Common myeloid progenitor, CD34-positive (primary cell): ENCODE measurements around the gene RTCB.

Source experiments
- CTCF ChIA-PET: fragments of 350-600 bp; sonication (Branson Sonifier 250); formaldehyde crosslinking; loops from one replicate; lab custom pipeline; 2021; ENCODE audit warnings: antibody characterized with exemption; lab: Charles Lee
- POLR2A ChIA-PET: fragments of 350-600 bp; sonication (Branson Sonifier 250); formaldehyde crosslinking; loops from one replicate; lab custom pipeline; 2021; ENCODE audit warnings: antibody characterized with exemption; lab: Charles Lee
- DNase-seq, 3 donors: peaks; one replicate each; pipeline versions ENCODE4 v3.0.0 to v3.0.0-alpha.2; 2013
- H3K27ac ChIP-seq, 2 experiments: 1 replicate in 1 of 2; 2 replicates in 1 of 2; pipeline ENCODE4 v1.7.0; 2013; ENCODE audit warnings: inconsistent platforms in 2 of 2, low read length in 2 of 2, mild to moderate bottlenecking in 2 of 2, low read depth in 1 of 2, moderate library complexity in 1 of 2; ENCODE audit not compliant: severe bottlenecking in 2 of 2, insufficient read depth in 1 of 2, poor library complexity in 1 of 2
- H3K27me3 ChIP-seq, 5 experiments: replicated peaks in 2 of 5; 1 replicate in 3 of 5; 2 replicates in 2 of 5; pipeline versions ENCODE4 v1.6.1 to v1.7.0; 2013; ENCODE audit warnings: low read length in 4 of 5, mild to moderate bottlenecking in 2 of 5, moderate library complexity in 2 of 5, inconsistent platforms in 1 of 5; ENCODE audit not compliant: insufficient read depth in 5 of 5, control insufficient read depth in 4 of 5
- H3K36me3 ChIP-seq, 4 experiments: 1 replicate in 2 of 4; 2 replicates in 2 of 4; pipeline versions ENCODE4 v1.6.1 to v1.7.0; 2013; ENCODE audit warnings: low read length in 3 of 4, control low read depth in 1 of 4, mild to moderate bottlenecking in 1 of 4; ENCODE audit not compliant: control insufficient read depth in 4 of 4, insufficient read depth in 4 of 4
- H3K4me1 ChIP-seq, 4 experiments: 1 replicate in 3 of 4; 2 replicates in 1 of 4; pipeline versions ENCODE4 v1.6.1 to v1.7.1; 2013; ENCODE audit warnings: low read length in 3 of 4, mild to moderate bottlenecking in 3 of 4, control low read depth in 1 of 4, inconsistent platforms in 1 of 4, moderate library complexity in 1 of 4; ENCODE audit not compliant: control insufficient read depth in 4 of 4, insufficient read depth in 4 of 4; ENCODE audit errors: control extremely low read depth in 1 of 4
- H3K4me3 ChIP-seq, 7 experiments: 1 replicate in 4 of 7; 2 replicates in 3 of 7; pipeline versions ENCODE4 v1.5.1 to v1.7.0; 2013; ENCODE audit warnings: mild to moderate bottlenecking in 7 of 7, low read length in 6 of 7, moderate library complexity in 6 of 7, inconsistent platforms in 2 of 7, low read depth in 2 of 7, control low read depth in 1 of 7; ENCODE audit not compliant: insufficient read depth in 4 of 7, control insufficient read depth in 1 of 7; ENCODE audit errors: extremely low read depth in 1 of 7
- H3K9me3 ChIP-seq, 5 experiments: 1 replicate in 4 of 5; 2 replicates in 1 of 5; pipeline versions ENCODE4 v1.6.1 to v1.7.1; 2013; ENCODE audit warnings: low read length in 4 of 5, mild to moderate bottlenecking in 2 of 5, inconsistent platforms in 1 of 5, low read depth in 1 of 5, moderate library complexity in 1 of 5; ENCODE audit not compliant: control insufficient read depth in 4 of 5, insufficient read depth in 2 of 5; ENCODE audit errors: control extremely low read depth in 1 of 5
- WGBS: methylation state at CpG from one replicate; pipeline ENCODE4 v1.1.5; 2013; ENCODE audit not compliant: insufficient coverage; 5-methylcytosine and 5-hydroxymethylcytosine counted together

RTCB gene

GRCh38 chr22:32423664-32424063, 11.6 kb upstream of the RTCB start:
- no peaks in the 10 kb centered on the region for H3K4me1 ChIP-seq
- no peaks in the 10 kb centered on the region for H3K9me3 ChIP-seq
- peaks cover 4 to 32% (median 12%) of the 10 kb centered on the region in 5 experiments for H3K27me3 ChIP-seq
- no peaks in the 10 kb centered on the region for H3K36me3 ChIP-seq
- H3K27ac ChIP-seq = no peak overlapping the region
- POLR2A ChIA-PET = no interaction called here
- CTCF ChIA-PET = no interaction called here
- no peak for DNase-seq
- WGBS = 100% methylated on average over 1 of the region's 1 CpG
- H3K4me3 ChIP-seq = no peak overlapping the region

- H3K4me3 ChIP-seq = no peak overlapping the region
- no peaks in the 10 kb centered on the region for H3K9me3 ChIP-seq
- H3K27me3 ChIP-seq = peaks cover 8 to 33% (median 15%) of the 10 kb centered on the region in 5 experiments
- WGBS = 83% methylated on average over 2 of the region's 5 CpGs
- no peak overlapping the region for H3K27ac ChIP-seq
- CTCF ChIA-PET = no interaction called here
- no peak for DNase-seq
- POLR2A ChIA-PET = no interaction called here
- H3K4me1 ChIP-seq = no peaks in the 10 kb centered on the region
- H3K36me3 ChIP-seq = no peaks in the 10 kb centered on the region
These were observed 10.0 kb upstream of the RTCB start for GRCh38 chr22:32422062-32422461.

- no CpG with 5 or more reads among the region's 2 CpGs for WGBS
- DNase-seq = no peak
- peaks cover 8 to 35% (median 15%) of the 10 kb centered on the region in 5 experiments for H3K27me3 ChIP-seq
- CTCF ChIA-PET = no interaction called here
- no peaks in the 10 kb centered on the region for H3K9me3 ChIP-seq
- no peaks in the 10 kb centered on the region for H3K4me1 ChIP-seq
- no peaks in the 10 kb centered on the region for H3K36me3 ChIP-seq
- H3K27ac ChIP-seq = no peak overlapping the region
- POLR2A ChIA-PET = no interaction called here
- H3K4me3 ChIP-seq = no peak overlapping the region
These were observed 9.4 kb upstream of the RTCB start for GRCh38 chr22:32421484-32421883.

- H3K27ac ChIP-seq = no peak overlapping the region
- WGBS = 83% methylated on average over 3 of the region's 4 CpGs
- CTCF ChIA-PET = no interaction called here
- peaks cover 0 to 3% (median under 1%) of the 10 kb centered on the region in 4 experiments for H3K4me1 ChIP-seq
- no peak overlapping the region for H3K4me3 ChIP-seq
- H3K9me3 ChIP-seq = no peaks in the 10 kb centered on the region
- no peaks in the 10 kb centered on the region for H3K36me3 ChIP-seq
- DNase-seq = no peak
- peaks cover 8 to 31% (median 11%) of the 10 kb centered on the region in 5 experiments for H3K27me3 ChIP-seq
- POLR2A ChIA-PET = interaction anchor here (1.1 kb wide), 1 partner anchor 696 kb away, joined by 3 read pairs; no protein-coding TSS in a partner anchor
These were observed 5.9 kb upstream of the RTCB start for GRCh38 chr22:32417906-32418305.

- CTCF ChIA-PET = no interaction called here
- no peaks in the 10 kb centered on the region for H3K9me3 ChIP-seq
These were observed 4.6 kb upstream of the RTCB start for GRCh38 chr22:32416556-32417085.

GRCh38 chr22:32414191-32414590, 2.1 kb upstream of the RTCB start:
- H3K4me3 ChIP-seq = no peak overlapping the region
- WGBS = 42% methylated on average over 5 of the region's 7 CpGs
- H3K27me3 ChIP-seq = peaks cover 3 to 8% (median 7%) of the 10 kb centered on the region in 5 experiments
- peak; percentile 25 to 45 (median 40) for DNase-seq
- peaks cover 11 to 25% (median 16%) of the 10 kb centered on the region in 4 experiments for H3K4me1 ChIP-seq
- CTCF ChIA-PET = interaction anchor here (1.1 to 1.4 kb wide), 2 partner anchors 11 to 56 kb away, joined by 4 to 5 read pairs; no protein-coding TSS in a partner anchor
- POLR2A ChIA-PET = no interaction called here
- H3K36me3 ChIP-seq = no peaks in the 10 kb centered on the region
- H3K9me3 ChIP-seq = no peaks in the 10 kb centered on the region
- no peak overlapping the region for H3K27ac ChIP-seq

More at GRCh38 chr22:32416556-32417085, 4.6 kb upstream of the RTCB start:
- DNase-seq = no peak
- Histone ChIP-seq H3K4me1 (peaks cover under 1 to 9% (median 4%) of the 10 kb centered on the region in 4 experiments), H3K27me3 (peaks cover 4 to 19% (median 11%) of the 10 kb centered on the region in 5 experiments), H3K36me3 (no peaks in the 10 kb centered on the region), H3K4me3 (no peak overlapping the region), H3K27ac (no peak overlapping the region)
- 97% methylated on average over 6 of the region's 9 CpGs for WGBS
- POLR2A ChIA-PET = no interaction called here

- no peak overlapping the region for H3K4me3 ChIP-seq
- CTCF ChIA-PET = interaction anchor here (1.1 to 1.4 kb wide), 2 partner anchors 12 to 56 kb away, joined by 4 to 5 read pairs; no protein-coding TSS in a partner anchor
- H3K27ac ChIP-seq = no peak overlapping the region
- POLR2A ChIA-PET = no interaction called here
- peaks cover 3 to 8% (median 4%) of the 10 kb centered on the region in 5 experiments for H3K27me3 ChIP-seq
- H3K36me3 ChIP-seq = peaks cover 0 to 1% (median under 1%) of the 10 kb centered on the region in 4 experiments
- peaks cover 11 to 25% (median 16%) of the 10 kb centered on the region in 4 experiments for H3K4me1 ChIP-seq
- whole genome bisulfite sequencing = 86% methylated on average over 1 of the region's 2 CpGs
- peak in 2 of 3 donors; percentile 39 to 41 for DNase-seq
- no peaks in the 10 kb centered on the region for H3K9me3 ChIP-seq
These were observed 1.7 kb upstream of the RTCB start for GRCh38 chr22:32413719-32414118.
